ENCODE data around the gene OR10A3.

GRCh38 chr11:7924536-7924935 lies 17.0 kb downstream of the OR10A3 start:
- TF ChIP-seq CTCF (IDR thresholded peaks at IDR 0.05) (no peak), POLR2A (IDR thresholded peaks at IDR 0.05) (no peak)

Measured in thyroid gland (tissue), 4 donors.